GM12801 (cell line): ENCODE measurements around the gene GUCY2F.

ENCODE experiments used
- CTCF ChIP-seq: IDR thresholded peaks from one replicate; pipeline ENCODE4 v1.5.1; 2011; ENCODE audit warnings: control low read depth; ENCODE audit not compliant: insufficient read length; ENCODE audit errors: extremely low read depth

The GUCY2F gene

GRCh38 chrX:109344678-109345077, 137.2 kb downstream of the GUCY2F start:
- TF ChIP-seq CTCF: no peak

- TF ChIP-seq CTCF: no peak
These were observed 137.8 kb downstream of the GUCY2F start for GRCh38 chrX:109344101-109344500.

- TF ChIP-seq CTCF: no peak
These were observed 138.2 kb downstream of the GUCY2F start for GRCh38 chrX:109343671-109344070.

GRCh38 chrX:109336141-109336540, 145.7 kb downstream of the GUCY2F start:
- TF ChIP-seq CTCF: no peak

GRCh38 chrX:109327251-109327650, 154.6 kb downstream of the GUCY2F start:
- no peak for TF ChIP-seq CTCF
